ENCODE results near the gene ZNF292. TPM values are rescaled to one million over a fixed set of nuclear protein-coding genes. Genes with fewer than 3 reads are reported as not detected.
"Not testable (repeated sequence)": the region's sequence is repeated elsewhere in the genome, so short reads cannot be mapped to it uniquely, and the experiment has no call there.

Gene ZNF292
- total and polyA plus RNA-seq, 4 donors = 4.6 to 116 (median 16.5) TPM

GRCh38 chr6:87136963-87137362 lies 18.4 kb upstream of the ZNF292 start:
- DNase-seq (no peak), ATAC-seq (ENCODE audit: insufficient read depth, low FRiP score) (no peak)
- Histone ChIP-seq H3K36me3 (ENCODE audit: control insufficient read depth in 4 of 4, insufficient read depth in 4 of 4, low read length in 4 of 4) (no peaks in the 10 kb centered on the region), H3K4me3 (no peak overlapping the region), H3K9me3 (ENCODE audit: control insufficient read depth in 4 of 4, insufficient read depth in 3 of 4, low read length in 3 of 4) (no peaks in the 10 kb centered on the region), H3K9ac (ENCODE audit: insufficient read depth in 1 of 2, low read length in 2 of 2) (no peak overlapping the region), H3K27me3 (ENCODE audit: control insufficient read depth in 3 of 3, insufficient read depth in 3 of 3, low read length in 2 of 3) (no peaks in the 10 kb centered on the region), H3K4me1 (ENCODE audit: control insufficient read depth in 5 of 5, insufficient read depth in 5 of 5, low read length in 5 of 5) (no peaks in the 10 kb centered on the region), H3K27ac (ENCODE audit: low read depth in 1 of 2, low read length in 1 of 2) (no peak overlapping the region)
- WGBS, 2 donors = 22 to 26% methylated on average over 1 of the region's 1 CpG
- no peak for TF ChIP-seq CTCF (IDR thresholded peaks at IDR 0.05; ENCODE audit: control extremely low read depth, extremely low read depth)

GRCh38 chr6:87139236-87139635 lies 16.1 kb upstream of the ZNF292 start:
- Histone ChIP-seq H3K9me3 (ENCODE audit: control insufficient read depth in 4 of 4, insufficient read depth in 3 of 4, low read length in 3 of 4) (no peaks in the 10 kb centered on the region), H3K36me3 (ENCODE audit: control insufficient read depth in 4 of 4, insufficient read depth in 4 of 4, low read length in 4 of 4) (no peaks in the 10 kb centered on the region), H3K4me3 (no peak overlapping the region), H3K9ac (ENCODE audit: insufficient read depth in 1 of 2, low read length in 2 of 2) (no peak overlapping the region), H3K27me3 (ENCODE audit: control insufficient read depth in 3 of 3, insufficient read depth in 3 of 3, low read length in 2 of 3) (no peaks in the 10 kb centered on the region), H3K27ac (ENCODE audit: low read depth in 1 of 2, low read length in 1 of 2) (no peak overlapping the region), H3K4me1 (ENCODE audit: control insufficient read depth in 5 of 5, insufficient read depth in 5 of 5, low read length in 5 of 5) (no peaks in the 10 kb centered on the region)
- peak; percentile 77 for TF ChIP-seq CTCF (IDR thresholded peaks at IDR 0.05; ENCODE audit: control extremely low read depth, extremely low read depth)
- peak in 2 of 3 donors; percentile 13 to 35 for DNase-seq
- WGBS, 2 donors = 12 to 19% methylated on average over 1 of the region's 1 CpG
- peak; percentile 81 for ATAC-seq (ENCODE audit: insufficient read depth, low FRiP score)

- WGBS, 2 donors = 92 to 94% methylated on average over 8 of the region's 8 CpGs
- not testable (repeated sequence) for DNase-seq; H3K4me1 ChIP-seq (ENCODE audit: control insufficient read depth in 5 of 5, insufficient read depth in 5 of 5, low read length in 5 of 5); H3K9me3 ChIP-seq (ENCODE audit: control insufficient read depth in 4 of 4, insufficient read depth in 3 of 4, low read length in 3 of 4); H3K36me3 ChIP-seq (ENCODE audit: control insufficient read depth in 4 of 4, insufficient read depth in 4 of 4, low read length in 4 of 4); H3K9ac ChIP-seq (ENCODE audit: insufficient read depth in 1 of 2, low read length in 2 of 2); ATAC-seq (ENCODE audit: insufficient read depth, low FRiP score); H3K27ac ChIP-seq (ENCODE audit: low read depth in 1 of 2, low read length in 1 of 2); H3K4me3 ChIP-seq; H3K27me3 ChIP-seq (ENCODE audit: control insufficient read depth in 3 of 3, insufficient read depth in 3 of 3, low read length in 2 of 3)
These were observed 15.4 kb upstream of the ZNF292 start for GRCh38 chr6:87139927-87140326.

GRCh38 chr6:87146363-87146762 lies 9.0 kb upstream of the ZNF292 start:
- Histone ChIP-seq H3K4me3 (no peak overlapping the region), H3K9me3 (ENCODE audit: control insufficient read depth in 4 of 4, insufficient read depth in 3 of 4, low read length in 3 of 4) (no peaks in the 10 kb centered on the region), H3K9ac (ENCODE audit: insufficient read depth in 1 of 2, low read length in 2 of 2) (no peak overlapping the region), H3K27me3 (ENCODE audit: control insufficient read depth in 3 of 3, insufficient read depth in 3 of 3, low read length in 2 of 3) (no peaks in the 10 kb centered on the region), H3K4me1 (ENCODE audit: control insufficient read depth in 5 of 5, insufficient read depth in 5 of 5, low read length in 5 of 5) (peaks cover 0 to 1% (median 0%) of the 10 kb centered on the region in 5 donors), H3K27ac (ENCODE audit: low read depth in 1 of 2, low read length in 1 of 2) (no peak overlapping the region), H3K36me3 (ENCODE audit: control insufficient read depth in 4 of 4, insufficient read depth in 4 of 4, low read length in 4 of 4) (no peaks in the 10 kb centered on the region)
- DNase-seq = no peak
- TF ChIP-seq CTCF (IDR thresholded peaks at IDR 0.05; ENCODE audit: control extremely low read depth, extremely low read depth) = no peak
- 59 to 73% methylated on average over 3 of the region's 3 CpGs for WGBS, 2 donors
- no peak for ATAC-seq (ENCODE audit: insufficient read depth, low FRiP score)
